ENCODE results near the gene HSD17B12.

- no peak for TF ChIP-seq CTCF (conservative IDR thresholded peaks at IDR 0.05)
- TF ChIP-seq EZH2 (IDR thresholded peaks at IDR 0.05; ENCODE audit: low read depth), result no peak
Measured at GRCh38 chr11:43689167-43689566, 8.6 kb downstream of the HSD17B12 start.

Data from PC-9 (cell line).